Endodermal cell (in vitro differentiated cells): Measurements from ENCODE around the gene GFRA4. TPM values are rescaled to one million over a fixed set of nuclear protein-coding genes. Genes with fewer than 3 reads are reported as not detected.

Source experiments
- DNase-seq: peaks from one replicate; pipeline ENCODE4 v3.0.0-alpha.2; 2017
- H3K27ac ChIP-seq: 2 replicates; pipeline ENCODE4 v1.5.1; 2013; ENCODE audit warnings: mild to moderate bottlenecking, low read depth, low read length, moderate library complexity
- H3K27me3 ChIP-seq: 2 replicates; pipeline ENCODE4 v1.6.1; 2013; ENCODE audit warnings: mild to moderate bottlenecking, low read length, moderate library complexity; ENCODE audit not compliant: insufficient read depth, control insufficient read depth, poor library complexity, severe bottlenecking
- H3K36me3 ChIP-seq: 2 replicates; pipeline ENCODE4 v1.7.0; 2013; ENCODE audit warnings: mild to moderate bottlenecking, low read length, moderate library complexity; ENCODE audit not compliant: control insufficient read depth, insufficient read depth
- H3K4me1 ChIP-seq: one replicate; pipeline ENCODE4 v1.7.0; 2013; ENCODE audit warnings: low read length; ENCODE audit not compliant: control insufficient read depth, insufficient read depth
- H3K4me3 ChIP-seq: 2 replicates; pipeline ENCODE4 v1.5.1; 2013; ENCODE audit warnings: mild to moderate bottlenecking, low read length, moderate library complexity
- H3K9ac ChIP-seq: 2 replicates; pipeline ENCODE4 v1.6.1; 2013; ENCODE audit warnings: mild to moderate bottlenecking, low read length, moderate library complexity; ENCODE audit not compliant: poor library complexity, severe bottlenecking; ENCODE audit errors: extremely low read depth
- H3K9me3 ChIP-seq: 2 replicates; pipeline ENCODE4 v1.6.1; 2013; ENCODE audit warnings: mild to moderate bottlenecking, low read length, moderate library complexity; ENCODE audit not compliant: control insufficient read depth
- H3K27ac Mint-ChIP-seq: 2 replicates; pipeline ENCODE4 v1.8.0; 2020; ENCODE audit warnings: mixed read lengths
- H3K27me3 Mint-ChIP-seq: 2 replicates; pipeline ENCODE4 v1.8.0; 2021; ENCODE audit warnings: mild to moderate bottlenecking, mixed read lengths; ENCODE audit not compliant: insufficient read depth
- H3K36me3 Mint-ChIP-seq: 2 replicates; pipeline ENCODE4 v1.8.0; 2020; ENCODE audit warnings: low read depth, mixed read lengths
- H3K4me1 Mint-ChIP-seq: 2 replicates; pipeline ENCODE4 v1.8.0; 2020; ENCODE audit warnings: mixed read lengths
- H3K4me3 Mint-ChIP-seq: 2 replicates; pipeline ENCODE4 v1.8.0; 2020; ENCODE audit warnings: mild to moderate bottlenecking, moderate library complexity, mixed read lengths
- H3K9me3 Mint-ChIP-seq: 2 replicates; pipeline ENCODE4 v1.8.0; 2020; ENCODE audit warnings: mild to moderate bottlenecking, mixed read lengths
- WGBS, 2 experiments: methylation state at CpG; one replicate each; pipeline versions ENCODE4 v1.1.5 to v1.1.7; 2013; ENCODE audit warnings: missing lambda C conversion rate in 2 of 2, mixed read lengths in 1 of 2; ENCODE audit not compliant: insufficient coverage in 1 of 2, insufficient read length in 1 of 2; 5-methylcytosine and 5-hydroxymethylcytosine counted together
- total RNA-seq, 2 donors: library from RNA; stranded (reverse); fragmentation: NEBNext Ultra II Directional in 1 of 2; extraction: Animal tissue kit (Norgen Biotek cat#: 25700) in 1 of 2; gene quantifications; 2 replicates in 1 of 2; 3 replicates in 1 of 2; pipeline ENCODE4 v1.2.1, GENCODE V29; 2021
- TF ChIP-seq, protein P1 (sequence below): fragments of 200-600 bp; sonication (generic); conservative IDR thresholded peaks from 2 replicates; pipeline ENCODE4 v1.5.0; 2021; ENCODE audit warnings: antibody characterized with exemption, mild to moderate bottlenecking

Gene GFRA4
- total RNA-seq, 2 donors from 2014 or later = not detected

DNA sequence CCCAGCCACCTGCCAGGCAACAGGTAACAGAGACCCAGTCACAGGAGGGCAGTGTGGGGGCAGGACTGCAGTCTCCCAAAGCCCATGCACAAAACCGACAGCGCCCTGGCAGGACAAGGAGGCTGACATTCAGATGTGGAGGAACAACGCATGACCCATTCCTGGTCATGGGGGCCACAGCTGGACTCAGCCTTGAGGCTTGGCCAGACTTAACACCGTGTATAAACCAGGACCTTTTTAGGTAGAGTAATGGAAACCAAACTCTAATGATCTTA lies 8.1 kb downstream of the GFRA4 start:
- no peak overlapping the region for H3K27ac ChIP-seq
- peaks cover 4% of the 10 kb centered on the region for H3K4me1 Mint-ChIP-seq
- no peak overlapping the region for H3K9ac ChIP-seq
- H3K9me3 Mint-ChIP-seq = peaks cover 5% of the 10 kb centered on the region
- no peaks in the 10 kb centered on the region for H3K36me3 ChIP-seq
- TF ChIP-seq, protein P1, sequence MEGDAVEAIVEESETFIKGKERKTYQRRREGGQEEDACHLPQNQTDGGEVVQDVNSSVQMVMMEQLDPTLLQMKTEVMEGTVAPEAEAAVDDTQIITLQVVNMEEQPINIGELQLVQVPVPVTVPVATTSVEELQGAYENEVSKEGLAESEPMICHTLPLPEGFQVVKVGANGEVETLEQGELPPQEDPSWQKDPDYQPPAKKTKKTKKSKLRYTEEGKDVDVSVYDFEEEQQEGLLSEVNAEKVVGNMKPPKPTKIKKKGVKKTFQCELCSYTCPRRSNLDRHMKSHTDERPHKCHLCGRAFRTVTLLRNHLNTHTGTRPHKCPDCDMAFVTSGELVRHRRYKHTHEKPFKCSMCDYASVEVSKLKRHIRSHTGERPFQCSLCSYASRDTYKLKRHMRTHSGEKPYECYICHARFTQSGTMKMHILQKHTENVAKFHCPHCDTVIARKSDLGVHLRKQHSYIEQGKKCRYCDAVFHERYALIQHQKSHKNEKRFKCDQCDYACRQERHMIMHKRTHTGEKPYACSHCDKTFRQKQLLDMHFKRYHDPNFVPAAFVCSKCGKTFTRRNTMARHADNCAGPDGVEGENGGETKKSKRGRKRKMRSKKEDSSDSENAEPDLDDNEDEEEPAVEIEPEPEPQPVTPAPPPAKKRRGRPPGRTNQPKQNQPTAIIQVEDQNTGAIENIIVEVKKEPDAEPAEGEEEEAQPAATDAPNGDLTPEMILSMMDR = no peak
- no peak overlapping the region for H3K4me3 ChIP-seq
- H3K27me3 ChIP-seq = peaks cover 13% of the 10 kb centered on the region
- 93 to 97% methylated on average over 4 of the region's 4 CpGs for WGBS, 2 experiments
- H3K27ac Mint-ChIP-seq = no peak overlapping the region
- H3K36me3 Mint-ChIP-seq = peaks cover 3% of the 10 kb centered on the region
- no peak overlapping the region for H3K4me3 Mint-ChIP-seq
- H3K27me3 Mint-ChIP-seq = peaks cover 34% of the 10 kb centered on the region
- no peaks in the 10 kb centered on the region for H3K9me3 ChIP-seq
- no peak for DNase-seq
- no peaks in the 10 kb centered on the region for H3K4me1 ChIP-seq

DNA sequence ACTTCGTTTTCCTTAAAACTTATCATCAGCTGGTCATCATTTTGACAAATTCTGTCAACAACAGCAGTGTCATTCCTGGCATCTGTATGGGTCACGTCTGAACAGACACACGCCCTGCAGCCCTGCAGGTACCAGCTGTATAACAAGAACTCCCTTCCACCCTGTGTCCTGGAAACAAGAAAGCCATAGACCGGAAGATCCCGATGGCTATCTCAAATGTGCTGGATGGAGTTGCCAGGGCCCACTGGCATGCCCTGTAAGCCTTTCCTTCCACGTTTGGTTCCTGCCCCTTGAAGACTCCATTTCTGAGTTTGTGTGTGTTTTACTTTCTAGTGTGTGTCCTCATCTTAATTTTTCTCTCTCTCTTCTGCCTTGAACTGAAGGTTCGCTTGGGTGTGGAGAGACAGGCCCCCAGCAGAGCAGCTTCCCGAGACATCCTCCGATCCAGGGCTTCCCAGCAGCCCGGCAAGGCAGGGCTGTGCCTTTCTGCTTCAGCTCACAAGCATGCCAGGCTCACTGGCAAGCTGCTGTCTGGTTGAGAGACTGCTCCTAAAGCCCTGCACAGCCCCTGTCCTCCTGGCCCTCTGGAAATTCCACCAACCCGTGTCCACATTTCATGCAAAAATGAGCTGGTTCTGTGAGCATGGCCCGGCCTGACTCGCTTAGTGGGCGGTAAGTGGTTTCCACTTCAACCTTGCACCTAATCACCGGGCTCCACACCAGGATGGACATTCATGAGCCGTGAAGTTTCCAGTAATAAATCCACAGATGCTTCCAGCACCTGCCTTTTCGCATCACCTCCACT lies 8.7 kb downstream of the GFRA4 start:
- H3K4me1 ChIP-seq = no peaks in the 10 kb centered on the region
- WGBS, 2 experiments = 83 to 90% methylated on average over 10 to 17 of the region's 17 CpGs
- no peak overlapping the region for H3K27ac ChIP-seq
- H3K4me3 Mint-ChIP-seq = no peak overlapping the region
- DNase-seq = no peak
- H3K9me3 ChIP-seq = no peaks in the 10 kb centered on the region
- TF ChIP-seq, protein P1 = no peak
- no peak overlapping the region for H3K27ac Mint-ChIP-seq
- peaks cover 3% of the 10 kb centered on the region for H3K36me3 Mint-ChIP-seq
- no peaks in the 10 kb centered on the region for H3K36me3 ChIP-seq
- no peak overlapping the region for H3K9ac ChIP-seq
- peaks cover 2% of the 10 kb centered on the region for H3K4me1 Mint-ChIP-seq
- peaks cover 29% of the 10 kb centered on the region for H3K27me3 Mint-ChIP-seq
- no peak overlapping the region for H3K4me3 ChIP-seq
- peaks cover 5% of the 10 kb centered on the region for H3K9me3 Mint-ChIP-seq
- peaks cover 7% of the 10 kb centered on the region for H3K27me3 ChIP-seq

DNA sequence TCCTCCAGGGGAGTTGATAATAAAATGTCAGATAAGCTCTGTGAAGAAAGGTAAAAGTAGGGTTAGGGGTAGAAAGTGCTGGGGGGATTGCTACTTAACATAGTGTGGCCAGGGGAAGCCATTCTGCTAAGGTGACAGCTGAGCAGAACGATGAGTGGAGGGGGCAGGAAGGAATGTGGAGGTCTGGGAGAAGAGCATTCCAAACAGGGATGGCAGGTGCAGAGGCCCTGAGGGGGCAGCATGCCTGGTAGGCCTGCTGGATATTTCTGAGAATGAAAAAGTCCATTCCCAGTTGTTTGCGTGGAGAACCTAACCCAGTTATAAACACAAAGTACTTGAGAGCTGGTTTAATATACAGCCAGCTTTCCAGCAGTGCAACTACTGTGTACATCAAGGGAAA lies 9.3 kb downstream of the GFRA4 start:
- Mint-ChIP-seq H3K4me1 (peaks cover 2% of the 10 kb centered on the region), H3K9me3 (peaks cover 5% of the 10 kb centered on the region), H3K27me3 (peaks cover 23% of the 10 kb centered on the region), H3K4me3 (no peak overlapping the region), H3K36me3 (peaks cover 3% of the 10 kb centered on the region), H3K27ac (no peak overlapping the region)
- Histone ChIP-seq H3K9ac (no peak overlapping the region), H3K27ac (no peak overlapping the region), H3K27me3 (peaks cover 1% of the 10 kb centered on the region), H3K9me3 (no peaks in the 10 kb centered on the region), H3K4me3 (no peak overlapping the region), H3K36me3 (no peaks in the 10 kb centered on the region), H3K4me1 (no peaks in the 10 kb centered on the region)
- TF ChIP-seq, protein P1 = no peak
- WGBS, 2 experiments = 69 to 71% methylated on average over 2 of the region's 2 CpGs
- no peak for DNase-seq
